Right renal cortex interstitium (tissue), 3 donors: ENCODE results near the gene LRCH2. TPM values are rescaled to one million over a fixed set of nuclear protein-coding genes. Genes with fewer than 3 reads are reported as not detected.

Experiments
- DNase-seq, 3 donors: peaks; one replicate each; pipeline ENCODE4 v3.0.0-alpha.2; 2013; ENCODE audit warnings: low read depth in 3 of 3, low spot score in 2 of 3
- polyA plus RNA-seq, 3 donors: library from polyadenylated mRNA; unstranded; fragments of 120-200 nt; gene quantifications; one replicate each; pipeline ENCODE4 v1.2.1, GENCODE V29; 2013; ENCODE audit not compliant: insufficient read length in 3 of 3

The LRCH2 gene
- polyA plus RNA-seq, 3 donors = 11.6 to 12.7 (median 12.6) TPM

DNA sequence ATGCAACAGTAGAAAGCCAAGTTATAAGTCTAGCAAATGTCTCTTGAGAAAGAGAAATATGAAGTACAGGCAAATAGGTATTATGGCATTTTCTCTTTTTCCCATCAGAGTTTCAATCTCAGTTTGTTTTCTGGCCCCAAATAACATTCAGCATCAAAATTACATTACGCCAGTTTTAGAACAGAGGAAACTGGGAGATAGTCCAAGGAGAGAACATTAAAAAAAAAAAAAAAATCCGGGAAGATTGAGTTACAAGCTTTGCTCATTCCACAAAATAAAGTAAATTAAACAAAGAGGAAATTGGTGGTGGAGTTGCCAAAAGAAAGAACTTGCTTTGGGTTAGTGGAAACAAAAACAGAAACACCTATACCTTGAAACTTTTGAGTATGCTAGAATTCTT, 166.1 kb downstream of the LRCH2 start:
- peak in 1 of 3 donors; percentile 10 for DNase-seq

DNA sequence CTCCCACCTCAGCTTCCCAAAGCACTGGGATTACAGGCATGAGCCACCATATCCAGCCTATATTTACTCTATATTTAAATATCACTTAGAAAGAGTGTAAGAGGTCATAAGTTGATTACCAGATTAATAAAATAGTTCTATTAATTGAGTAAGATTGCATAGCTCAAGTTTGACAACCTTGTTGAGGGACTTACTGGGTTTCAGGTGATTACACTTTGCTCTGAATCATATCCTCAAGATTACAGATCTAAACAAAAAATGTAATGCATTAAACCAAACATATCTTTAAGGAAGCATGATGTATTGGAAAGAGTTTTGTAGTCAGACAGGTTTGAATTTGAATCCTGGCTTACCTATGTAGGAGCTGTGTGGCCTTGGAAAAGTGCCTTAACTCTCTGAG, 168.6 kb downstream of the LRCH2 start:
- no peak for DNase-seq

Other genes with a start within 250 kb of the LRCH2 start
- 1 to 10 TPM; 1.2 to 2.4 (median 1.8) TPM for gene IL13RA2, start 216.5 kb downstream of the LRCH2 start, polyA plus RNA-seq
- gene RBMXL3, start 44.7 kb downstream of the LRCH2 start, polyA plus RNA-seq = not detected
- gene LUZP4, start 55.6 kb upstream of the LRCH2 start, polyA plus RNA-seq = not detected